Activated gamma-delta T cell treated with anti-CD3 and anti-CD28 coated beads, Interleukin-2, amount 50 U/mL, for 16 hours (primary cell): Measurements from ENCODE around the gene EOLA1.
"Not testable (repeated sequence)": the region's sequence is repeated elsewhere in the genome, so short reads cannot be mapped to it uniquely, and the experiment has no call there.

Experiments
- DNase-seq: peaks from one replicate; pipeline ENCODE4 v3.0.0-alpha.2; 2020; ENCODE audit warnings: low read depth

EOLA1 gene

DNA sequence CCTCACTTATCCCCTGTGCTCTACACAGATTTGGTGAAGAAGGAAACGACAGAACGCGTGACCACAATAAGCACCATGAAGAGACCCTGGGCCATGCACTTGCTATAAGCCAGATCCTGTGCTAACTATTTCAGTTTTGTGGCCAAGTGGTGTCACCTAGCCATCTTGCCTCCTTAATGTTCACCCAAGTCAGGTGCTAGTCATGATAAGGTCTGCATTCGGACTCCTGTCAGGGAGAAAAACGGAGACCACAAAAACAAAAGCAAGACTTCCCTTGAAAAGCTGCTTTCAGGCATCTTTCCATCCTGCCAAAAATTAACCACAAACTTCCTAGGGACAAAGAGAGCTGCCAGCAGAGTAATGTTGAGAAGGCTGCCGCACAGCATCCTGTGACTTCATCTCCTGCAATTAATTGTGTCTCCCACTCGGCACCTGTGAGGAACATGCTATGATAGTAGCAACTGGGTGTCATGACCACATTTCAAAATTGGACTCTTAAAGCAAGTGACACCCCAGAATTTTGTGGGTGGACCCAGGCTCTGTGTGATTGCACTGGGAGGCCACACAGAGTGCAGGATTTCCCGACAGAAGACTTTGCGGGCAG, 26.9 kb upstream of the EOLA1 start:
- no peak for DNase-seq

DNA sequence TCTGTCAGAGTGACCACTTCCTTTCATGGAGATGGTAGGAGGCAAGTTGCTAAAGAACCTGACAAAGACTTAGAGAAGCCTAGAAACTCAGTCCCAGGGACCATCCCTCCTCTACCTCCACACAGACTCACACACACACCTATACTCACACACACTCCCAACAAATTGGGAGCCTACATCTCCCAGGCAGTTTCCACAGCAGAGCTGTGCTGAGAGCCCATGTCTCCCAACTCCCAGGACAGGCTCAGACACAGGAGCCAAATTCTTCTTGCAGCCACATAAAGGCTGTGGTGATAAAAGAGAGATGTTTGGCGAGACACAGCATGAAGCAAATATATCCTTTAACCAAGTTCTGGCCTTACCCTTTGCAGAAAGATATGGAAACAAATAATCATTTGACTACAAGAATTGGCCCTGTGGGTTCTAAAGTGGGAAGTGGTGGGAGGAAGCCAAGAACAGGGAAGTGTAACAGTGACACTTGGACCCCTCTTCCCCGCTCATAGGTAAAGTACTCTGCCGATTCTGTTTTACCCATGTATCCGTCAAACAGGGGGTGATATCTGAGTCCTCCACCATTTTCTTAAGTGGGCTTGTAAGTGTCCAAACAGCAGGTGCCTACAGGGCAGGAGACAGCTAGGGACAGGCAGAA, 24.7 kb upstream of the EOLA1 start:
- no peak for DNase-seq

DNA sequence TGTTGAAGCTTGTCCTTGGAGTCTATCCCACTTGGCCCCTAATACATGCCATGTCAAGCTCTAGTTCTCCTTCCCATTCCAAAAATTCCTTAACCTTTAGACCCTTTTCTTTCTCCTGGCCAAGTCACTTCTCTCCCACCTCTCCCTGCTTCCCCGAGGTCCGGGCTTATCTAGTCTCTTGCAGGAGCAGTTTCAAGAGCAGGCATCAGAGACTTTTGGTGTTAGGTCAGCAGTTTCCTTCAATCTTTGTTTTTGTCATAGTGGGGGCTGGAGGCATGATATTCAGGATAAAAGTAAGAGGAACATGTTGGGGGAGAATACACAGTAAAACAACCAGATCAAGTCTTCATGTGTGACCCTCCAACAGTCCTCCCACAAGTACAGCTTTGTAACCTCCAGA, 24.2 kb upstream of the EOLA1 start:
- DNase-seq, result no peak

DNA sequence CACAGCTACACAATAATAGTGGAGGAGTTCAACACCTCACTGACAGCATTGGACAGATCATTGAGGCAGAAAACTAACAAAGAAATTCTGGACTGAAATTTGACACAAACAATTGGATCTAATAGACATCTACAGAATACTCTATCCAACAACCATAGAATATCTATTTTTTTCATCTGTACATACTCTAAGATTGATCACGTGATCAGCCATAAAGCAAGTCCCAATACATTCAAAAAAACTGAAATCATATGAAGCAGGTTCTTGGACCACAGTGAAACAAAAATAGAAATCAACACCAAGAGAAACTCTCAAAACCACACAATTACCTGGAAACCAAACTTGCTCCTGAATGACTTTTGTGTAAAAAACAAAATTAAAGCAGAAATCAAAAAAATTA, 23.5 kb upstream of the EOLA1 start:
- DNase-seq, result no peak

DNA sequence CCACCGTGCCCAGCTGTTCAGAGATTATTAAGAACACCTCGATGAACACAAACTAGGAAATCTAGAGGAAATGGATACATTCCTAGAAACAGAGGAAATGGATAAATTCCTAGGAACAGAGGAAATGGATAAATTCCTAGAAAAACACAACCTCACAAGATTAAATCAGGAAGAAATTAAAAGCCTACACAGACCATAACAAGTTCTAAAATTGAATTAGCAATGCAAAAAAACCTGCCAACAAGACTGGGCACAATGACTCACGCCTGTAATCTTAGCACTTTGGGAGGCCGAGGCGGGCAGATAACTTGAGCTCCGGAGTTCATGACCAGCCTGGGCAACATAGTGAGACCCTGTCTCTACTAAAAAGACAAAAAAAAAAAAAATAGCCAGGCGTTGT, 22.6 kb upstream of the EOLA1 start:
- DNase-seq, result no peak

DNA sequence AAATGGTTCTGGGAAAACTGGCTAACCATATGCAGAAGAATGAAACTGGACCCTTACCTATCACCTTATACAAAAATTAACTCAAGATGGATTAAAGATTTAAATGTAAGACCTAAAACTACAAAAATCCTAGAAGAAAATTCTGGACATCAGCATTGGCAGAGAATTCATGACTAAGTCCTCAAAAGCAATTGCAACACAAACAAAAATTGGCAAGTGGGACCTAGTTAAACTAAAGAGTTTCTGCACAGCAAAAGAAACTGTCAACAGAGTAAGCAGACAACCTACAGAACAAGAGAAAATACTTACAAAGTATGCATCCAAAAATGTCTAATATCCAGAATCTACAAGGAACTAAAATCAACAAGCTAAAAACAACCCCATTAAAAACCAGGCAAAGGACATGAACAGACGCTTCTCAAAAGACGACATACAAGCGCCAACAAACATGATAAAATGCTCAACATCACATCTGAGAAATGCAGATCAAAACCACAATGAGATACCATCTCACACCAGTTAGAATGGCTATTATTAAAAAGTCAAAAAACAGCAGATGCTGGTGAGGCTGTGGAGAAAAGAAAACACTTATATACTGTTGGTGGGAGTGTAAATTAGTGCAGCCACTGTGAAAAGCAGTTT, 20.1 kb upstream of the EOLA1 start:
- DNase-seq, result not testable (repeated sequence)

DNA sequence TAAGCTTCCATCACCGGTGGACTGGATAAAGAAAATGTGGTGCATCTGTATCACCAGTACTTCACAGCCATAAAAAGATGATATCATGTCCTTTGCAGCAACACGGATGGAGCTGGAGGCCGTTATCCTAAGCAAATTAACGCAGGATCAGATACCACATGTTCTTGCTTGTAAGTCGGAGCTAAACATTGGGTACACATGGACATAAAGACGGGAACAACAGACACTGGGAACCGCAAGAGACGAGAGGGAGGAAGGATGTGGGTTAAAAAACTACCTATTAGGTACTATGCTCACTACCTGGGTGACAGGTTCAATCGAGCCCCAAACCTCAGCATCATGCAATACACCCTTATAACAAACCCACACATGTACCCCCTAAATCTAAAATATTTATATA, 19.4 kb upstream of the EOLA1 start:
- no peak for DNase-seq

DNA sequence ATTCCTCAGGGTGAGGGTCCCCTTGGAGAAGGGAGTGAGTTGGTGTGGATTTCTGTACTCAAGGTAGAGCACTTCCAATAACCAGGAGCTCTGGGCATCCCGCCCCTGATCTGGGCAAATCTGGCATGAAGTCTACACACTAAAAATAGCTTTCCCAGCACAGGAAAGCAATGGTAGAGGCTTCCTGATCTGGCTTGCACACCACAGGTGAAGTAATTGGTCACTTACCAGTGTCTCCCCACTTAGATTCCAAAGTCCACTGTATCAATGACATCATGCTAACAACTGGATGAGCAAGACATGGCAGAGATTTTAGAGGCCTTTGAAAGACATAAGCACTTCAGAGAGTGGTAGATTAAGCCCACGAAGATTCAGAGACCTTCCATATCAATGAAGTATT, 17.9 kb upstream of the EOLA1 start:
- no peak for DNase-seq

DNA sequence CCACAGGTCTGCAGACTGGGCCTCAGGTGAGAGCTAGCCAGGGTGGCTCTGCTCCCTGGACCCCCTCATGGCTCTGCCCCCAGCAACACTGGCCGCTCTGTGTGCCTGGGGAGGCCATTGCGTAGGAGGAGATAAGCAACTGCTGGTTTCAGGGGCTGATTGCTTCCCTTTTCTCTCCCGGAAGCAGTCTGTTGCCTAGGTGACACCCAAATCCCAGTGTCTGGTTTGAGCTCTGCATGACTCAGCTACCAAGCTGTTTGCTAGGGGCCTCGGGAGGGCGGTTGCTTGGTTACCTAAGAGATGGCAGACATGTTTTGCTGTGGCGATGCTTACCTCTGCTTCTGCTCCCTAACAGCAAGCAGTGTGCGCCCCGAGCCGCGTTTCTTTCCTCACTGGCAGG, 15.4 kb upstream of the EOLA1 start:
- not testable (repeated sequence) for DNase-seq

DNA sequence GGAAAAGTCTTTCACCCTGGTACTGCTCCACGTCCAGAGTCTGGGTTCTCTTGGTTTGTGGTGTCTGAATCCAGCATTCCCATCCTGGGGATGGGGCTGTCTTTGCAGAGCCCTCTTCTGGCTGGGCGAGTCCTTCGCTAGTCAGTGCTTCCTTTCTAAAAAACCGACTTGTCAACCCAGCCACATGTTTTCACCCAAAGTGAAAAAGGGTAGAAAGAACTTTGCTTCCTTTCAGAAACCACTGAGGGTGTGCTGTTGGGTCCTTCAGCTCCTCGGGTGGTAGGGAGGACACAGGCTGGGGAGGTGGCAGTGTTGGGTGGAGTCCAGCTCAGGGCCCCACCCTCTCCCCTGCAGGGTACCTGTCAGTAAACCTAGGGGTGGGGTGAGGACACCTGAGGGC, 14.9 kb upstream of the EOLA1 start:
- not testable (repeated sequence) for DNase-seq

DNA sequence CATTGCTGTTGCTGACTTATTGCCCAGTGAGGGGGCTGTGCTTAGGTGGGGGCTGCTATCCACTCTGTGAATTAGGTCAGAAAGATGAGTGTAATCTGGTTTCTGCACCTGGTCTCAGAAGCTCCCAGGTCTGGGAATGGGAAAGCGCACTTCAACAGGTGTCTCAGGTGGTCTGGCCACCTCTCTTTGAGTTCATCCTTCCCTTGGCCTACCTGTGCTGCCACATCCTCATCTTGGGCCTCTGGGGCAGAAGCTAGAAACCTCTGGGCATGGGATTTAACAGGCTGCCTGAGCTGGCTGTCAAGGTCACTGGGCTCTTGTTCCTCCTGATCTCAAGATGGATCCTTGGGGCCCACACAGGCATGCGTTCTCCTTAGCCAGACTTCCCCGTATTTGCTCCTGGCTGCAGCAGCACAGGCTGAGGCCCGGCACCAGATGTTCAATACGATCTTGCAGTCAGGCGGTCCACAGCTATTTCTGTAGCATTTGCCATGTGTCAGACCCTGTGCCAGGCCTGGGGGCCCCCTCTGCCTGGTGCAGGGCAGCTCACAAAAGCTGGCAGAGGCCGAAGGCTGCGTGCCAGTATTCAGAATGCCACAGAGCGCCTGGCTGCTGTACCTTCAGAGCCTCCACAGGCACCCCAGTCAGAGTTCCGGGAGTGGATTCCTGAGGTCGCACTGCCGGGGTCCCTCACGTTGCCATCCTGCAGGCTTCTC, 14.3 kb upstream of the EOLA1 start:
- DNase-seq, result not testable (repeated sequence)

DNA sequence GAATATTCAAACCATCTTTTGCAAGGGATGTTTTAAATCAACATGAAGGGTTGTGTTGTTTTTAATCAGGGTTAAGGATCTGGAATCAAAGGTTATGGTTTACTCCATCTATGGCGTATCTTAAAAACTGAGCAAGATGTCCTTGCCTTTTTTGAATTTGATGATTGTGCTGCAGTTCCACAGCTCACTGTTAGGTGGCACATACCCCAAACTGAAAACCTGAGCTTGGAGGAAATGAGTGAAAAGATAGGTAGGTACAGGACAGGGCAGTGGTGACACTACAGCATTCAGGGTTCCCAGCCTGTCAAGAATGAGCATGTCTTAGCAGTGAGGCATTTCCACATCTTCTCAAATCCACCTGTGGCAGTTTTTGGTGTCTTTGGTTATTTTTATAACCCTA, 13.1 kb upstream of the EOLA1 start:
- DNase-seq, result no peak

DNA sequence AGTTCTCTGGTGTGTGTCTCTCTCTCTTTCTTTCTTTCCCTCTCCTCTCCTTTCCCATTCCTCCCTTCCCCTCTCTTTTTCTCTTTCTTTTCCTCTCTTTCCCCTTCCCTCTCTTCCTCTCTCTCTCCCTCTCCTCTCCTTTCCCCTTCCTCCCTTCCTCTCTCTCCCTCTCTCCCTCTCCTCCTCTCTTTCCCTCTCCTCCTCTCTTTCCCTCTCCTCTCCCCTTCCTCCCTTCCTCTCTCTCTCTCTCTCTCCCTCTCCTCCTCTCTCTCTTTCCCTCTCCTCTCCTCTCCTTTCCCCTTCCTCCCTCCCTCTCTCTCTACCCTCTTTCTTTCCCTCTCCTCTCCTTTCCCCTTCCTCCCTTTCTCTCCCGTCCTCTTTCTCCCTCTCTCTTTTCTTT, 12.4 kb upstream of the EOLA1 start:
- DNase-seq, result no peak

DNA sequence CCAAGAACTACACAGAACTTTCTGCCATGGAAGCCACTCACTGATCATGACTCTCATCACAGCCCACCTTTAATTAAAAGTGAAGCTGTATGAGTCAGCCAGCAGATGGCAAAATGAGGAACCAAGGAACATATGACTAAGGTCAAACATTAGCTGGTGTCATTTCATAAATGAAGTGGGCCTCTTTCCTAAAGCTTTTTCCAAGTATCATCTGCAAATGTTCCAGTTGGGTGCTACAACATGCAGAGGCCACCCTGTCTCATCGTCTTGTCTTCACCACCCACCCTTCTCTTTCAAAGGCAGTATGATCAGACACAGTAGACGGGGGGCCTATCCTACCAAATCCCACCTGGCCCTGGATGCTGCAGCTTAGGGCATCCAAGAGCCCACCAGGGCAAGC, 9.2 kb upstream of the EOLA1 start:
- DNase-seq, result no peak

DNA sequence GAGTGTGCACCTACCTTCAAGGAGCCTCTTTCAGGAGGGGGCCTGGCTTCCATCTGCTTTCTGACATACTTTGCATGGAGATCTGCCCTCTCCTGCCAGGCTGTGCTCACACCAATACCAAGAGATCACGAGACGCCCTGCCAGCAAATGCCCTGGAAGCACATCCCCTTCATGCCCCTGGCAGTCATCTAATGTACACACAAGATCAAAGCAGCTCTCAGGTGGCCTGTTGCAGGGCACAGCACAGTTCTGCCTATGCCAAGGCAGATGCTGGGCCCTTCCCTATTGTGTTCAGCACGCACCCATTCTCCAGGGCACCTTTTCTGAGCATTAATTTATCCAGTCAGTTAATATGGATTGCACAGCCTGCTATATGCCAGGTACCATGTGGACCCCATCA, 7.9 kb upstream of the EOLA1 start:
- DNase-seq, result not testable (repeated sequence)

DNA sequence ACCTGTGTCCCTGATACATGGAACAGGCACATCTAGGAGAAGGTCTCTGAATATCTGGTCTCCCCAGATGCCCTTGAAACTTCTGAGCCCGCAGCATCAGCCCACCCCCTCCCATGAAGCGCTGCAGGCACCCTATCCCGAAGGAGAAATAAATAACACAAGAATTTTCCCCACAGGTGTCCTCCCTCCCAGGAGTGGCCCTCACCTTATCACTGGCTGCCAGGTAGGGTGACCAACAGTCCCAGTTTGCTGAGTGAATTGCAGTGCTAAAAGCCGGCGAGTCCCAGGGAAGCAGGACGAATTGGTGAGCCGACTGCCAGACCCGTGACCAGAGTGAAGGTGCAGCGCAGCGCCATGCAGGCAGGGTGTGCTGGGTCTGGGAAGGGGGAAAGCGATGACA, 6.8 kb upstream of the EOLA1 start:
- not testable (repeated sequence) for DNase-seq

DNA sequence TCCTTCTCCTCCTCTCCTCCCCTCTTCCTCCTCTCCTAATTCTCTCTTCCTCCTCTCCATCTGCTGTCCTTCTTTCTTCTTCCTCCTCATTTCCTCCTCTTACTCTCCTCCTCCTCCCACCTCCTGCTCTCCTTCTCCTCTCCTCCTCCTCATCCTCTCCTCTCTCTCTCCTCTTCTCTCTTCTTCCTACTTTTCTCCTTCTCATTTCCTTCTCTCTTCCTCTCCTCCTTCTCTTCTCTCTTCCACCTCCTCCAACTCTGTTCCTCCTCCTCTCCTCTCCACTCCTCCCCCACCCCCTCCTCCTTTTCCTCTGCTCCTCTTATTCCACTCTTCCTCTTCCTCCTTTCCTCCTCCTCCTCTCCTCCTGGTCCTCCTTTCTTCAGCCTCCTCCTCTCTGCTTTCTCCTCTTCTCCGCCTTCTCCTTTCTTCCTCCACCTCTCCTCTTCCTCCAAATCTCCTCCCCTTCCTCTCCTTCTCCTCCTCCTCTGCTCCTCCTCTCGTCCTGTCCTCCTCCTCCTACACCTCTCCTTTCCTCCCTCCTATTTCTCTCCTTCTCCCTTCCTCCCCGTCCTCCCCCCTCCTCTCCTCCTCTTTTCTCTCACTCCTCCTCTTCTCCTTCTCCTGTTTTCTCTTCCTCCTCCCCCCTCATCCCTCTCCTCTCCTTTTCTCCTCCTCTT, 5.7 kb upstream of the EOLA1 start:
- not testable (repeated sequence) for DNase-seq

DNA sequence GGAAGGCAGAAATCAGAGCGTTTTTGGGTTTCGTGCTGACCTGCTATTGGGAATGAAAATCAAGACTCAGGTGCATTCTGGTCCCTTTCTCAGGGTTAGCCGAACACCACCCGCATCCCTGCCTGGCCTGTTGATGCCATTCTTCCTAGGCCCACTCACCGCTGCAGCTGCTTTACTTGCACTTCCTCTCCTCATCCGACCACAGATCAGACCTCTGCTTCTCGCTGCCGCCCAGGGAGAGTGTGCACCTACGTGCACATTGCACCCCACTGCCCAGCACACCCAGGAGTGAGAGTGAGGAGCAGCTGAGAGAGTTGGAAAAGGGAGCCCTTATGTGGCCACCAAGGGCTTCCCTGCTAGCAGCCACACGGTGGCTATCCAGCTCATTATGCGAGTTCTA, 3.3 kb upstream of the EOLA1 start:
- not testable (repeated sequence) for DNase-seq

DNA sequence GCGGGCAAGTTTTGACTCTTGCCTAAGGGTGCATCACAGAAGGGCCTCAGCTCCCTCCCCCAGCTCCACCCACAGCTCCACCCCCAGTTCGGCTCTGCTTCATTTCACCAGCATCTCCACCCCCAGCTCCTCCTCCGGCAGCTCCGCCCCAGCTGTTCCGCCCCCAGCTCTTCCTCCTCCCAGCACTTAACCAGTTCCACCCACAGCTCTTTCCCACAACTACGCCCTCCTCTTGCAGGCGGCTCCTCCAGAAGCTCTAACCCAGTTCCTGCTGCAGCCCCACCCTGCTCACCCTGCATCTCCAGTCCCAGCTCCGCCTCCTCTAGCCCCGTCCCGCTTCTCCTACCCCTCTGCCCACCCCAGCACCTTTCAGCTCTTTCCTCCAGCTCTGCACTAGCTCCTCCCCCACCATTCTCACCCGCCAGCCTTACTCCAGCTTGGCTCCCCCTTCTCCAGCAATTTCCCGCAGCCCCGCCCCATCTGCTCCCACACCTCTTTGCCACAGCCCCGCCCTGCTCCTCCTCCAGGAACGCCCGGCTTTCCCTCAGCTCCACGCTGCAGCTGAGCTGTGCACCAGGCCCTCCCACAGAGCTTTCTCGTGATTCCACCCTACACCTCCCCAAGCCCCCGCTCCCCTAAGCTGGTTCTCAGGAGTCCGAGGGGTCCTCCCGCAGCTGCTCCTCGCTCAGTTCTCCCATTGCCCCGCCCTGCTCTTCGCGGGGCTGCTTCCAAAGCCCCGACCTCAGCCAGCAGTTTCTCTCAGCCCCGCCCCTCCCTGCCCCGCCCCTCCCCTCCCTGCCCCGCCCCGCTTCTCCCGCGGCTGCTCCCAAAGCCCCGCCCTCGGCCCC, 1.3 kb upstream of the EOLA1 start:
- peak; percentile 69 for DNase-seq

DNA sequence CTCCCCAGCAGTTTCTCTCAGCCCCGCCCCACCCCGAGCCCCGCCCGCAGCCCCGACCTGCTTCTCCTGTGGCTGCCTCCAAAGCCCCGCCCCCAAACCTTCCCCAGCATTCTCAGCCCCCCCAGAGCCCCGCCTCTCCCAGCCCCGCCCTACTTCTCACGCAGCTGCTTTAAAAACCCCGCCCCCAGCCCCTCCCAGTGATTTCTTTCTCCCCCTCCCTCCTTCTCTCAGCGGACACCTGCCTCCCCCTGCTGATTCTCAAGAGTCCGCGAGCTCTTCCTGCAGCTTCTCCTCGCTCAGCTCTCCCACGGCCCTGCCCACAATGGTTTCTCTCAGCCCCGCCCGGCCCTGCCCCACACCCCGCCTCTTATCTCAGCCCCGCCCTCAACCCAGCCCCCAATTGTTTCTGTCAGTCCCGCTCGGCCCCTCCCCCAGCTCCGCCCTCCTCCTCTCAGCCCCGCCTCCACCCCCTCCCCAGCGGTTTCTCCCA, 636 bp upstream of the EOLA1 start:
- DNase-seq, result peak; percentile 81

DNA sequence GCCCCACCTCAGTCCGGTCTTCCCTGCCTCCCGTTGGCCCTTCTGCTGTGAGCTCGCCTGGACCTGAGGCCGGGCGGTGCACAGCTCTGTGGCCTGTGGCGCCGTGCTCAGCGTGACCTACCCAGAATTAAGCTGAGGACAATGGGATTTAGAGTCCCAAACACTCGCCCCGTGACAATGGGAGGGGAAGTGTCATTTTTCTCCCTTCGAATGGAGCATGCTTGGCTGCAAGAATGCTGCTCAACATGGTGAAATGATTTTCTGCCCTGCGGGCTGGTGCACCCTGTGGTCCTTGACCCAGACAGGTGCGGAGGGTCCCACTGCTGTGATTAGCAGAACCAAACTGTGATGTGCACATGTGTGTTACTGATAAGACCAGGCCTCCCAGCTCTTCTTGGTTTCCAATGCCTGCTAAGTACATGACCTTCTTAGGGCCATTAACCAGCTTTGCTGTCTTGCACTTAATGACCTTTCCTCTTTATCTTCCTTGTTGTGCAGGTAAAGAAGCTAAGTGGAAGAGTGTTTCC, 772 bp downstream of the EOLA1 start:
- no peak for DNase-seq
